Keratinocyte (primary cell): Measurements from ENCODE around the gene HEATR3. TPM values are rescaled to one million over a fixed set of nuclear protein-coding genes. Genes with fewer than 3 reads are reported as not detected.

ENCODE experiments used
- DNase-seq: peaks from one replicate; pipeline ENCODE4 v3.0.0-alpha.2; 2011; ENCODE audit warnings: low read depth, missing footprints, low spot score
- FAIRE-seq: peaks from 2 replicates; lab custom pipeline; 2011; peaks lifted over from hg19 to GRCh38; lab: Jason Lieb, UNC
- H2AFZ ChIP-seq: 2 replicates; pipeline ENCODE4 v1.6.0; 2012; ENCODE audit warnings: low read length, control low read depth, inconsistent platforms; ENCODE audit not compliant: control insufficient read depth
- H3K27ac ChIP-seq: 2 replicates; pipeline ENCODE4 v1.5.1; 2011; ENCODE audit warnings: low read length; ENCODE audit not compliant: control insufficient read depth, insufficient read depth
- H3K27me3 ChIP-seq: 3 replicates; pipeline ENCODE4 v1.6.0; 2011; ENCODE audit warnings: low read length; ENCODE audit not compliant: control insufficient read depth, insufficient read depth; ENCODE audit errors: extremely low read depth
- H3K36me3 ChIP-seq, 2 experiments: 2 replicates in 1 of 2; 3 replicates in 1 of 2; pipeline ENCODE4 v1.5.1; 2011; ENCODE audit warnings: low read length in 2 of 2, mild to moderate bottlenecking in 1 of 2; ENCODE audit not compliant: control insufficient read depth in 2 of 2, insufficient read depth in 2 of 2; ENCODE audit errors: extremely low read depth in 1 of 2
- H3K4me1 ChIP-seq: 3 replicates; pipeline ENCODE4 v1.5.1; 2011; ENCODE audit warnings: low read length; ENCODE audit not compliant: control insufficient read depth, insufficient read depth; ENCODE audit errors: extremely low read depth
- H3K4me2 ChIP-seq: 3 replicates; pipeline ENCODE4 v1.6.0; 2011; ENCODE audit warnings: low read depth, low read length; ENCODE audit not compliant: control insufficient read depth, insufficient read depth; ENCODE audit errors: extremely low read depth
- H3K4me3 ChIP-seq, 3 experiments: fragments of 200-600 bp in 1 of 3; sonication (generic) in 1 of 3; 2 replicates in 2 of 3; 3 replicates in 1 of 3; pipeline ENCODE4 v1.5.1; 2011 to 2016; ENCODE audit warnings: low read length in 3 of 3, mild to moderate bottlenecking in 3 of 3, control low read depth in 2 of 3, inconsistent platforms in 1 of 3, low read depth in 1 of 3, mixed read lengths in 1 of 3, mixed run types in 1 of 3, moderate library complexity in 1 of 3; ENCODE audit not compliant: control insufficient read depth in 2 of 3, insufficient read depth in 2 of 3; ENCODE audit errors: extremely low read depth in 1 of 3
- H3K79me2 ChIP-seq: 2 replicates; pipeline ENCODE4 v1.6.0; 2012; ENCODE audit warnings: low read length; ENCODE audit not compliant: control insufficient read depth, insufficient read depth
- H3K9ac ChIP-seq: 3 replicates; pipeline ENCODE4 v1.6.0; 2011; ENCODE audit warnings: low read length; ENCODE audit not compliant: control insufficient read depth, insufficient read depth; ENCODE audit errors: extremely low read depth
- H3K9me1 ChIP-seq: 3 replicates; pipeline ENCODE4 v1.6.0; 2011; ENCODE audit warnings: low read length; ENCODE audit not compliant: control insufficient read depth, insufficient read depth; ENCODE audit errors: extremely low read depth
- H3K9me3 ChIP-seq: 2 replicates; pipeline ENCODE4 v1.5.1; 2012; ENCODE audit warnings: low read depth, low read length; ENCODE audit not compliant: control insufficient read depth
- H4K20me1 ChIP-seq: 3 replicates; pipeline ENCODE4 v1.6.0; 2011; ENCODE audit warnings: low read length; ENCODE audit not compliant: control insufficient read depth, insufficient read depth; ENCODE audit errors: extremely low read depth
- CTCF ChIP-seq, 3 experiments: IDR thresholded peaks in 1 of 3; conservative IDR thresholded peaks in 1 of 3; optimal IDR thresholded peaks in 1 of 3; 2 replicates in 2 of 3; 3 replicates in 1 of 3; pipeline versions ENCODE3 to v1.5.1; 2011; ENCODE audit warnings: low read length in 3 of 3, mild to moderate bottlenecking in 3 of 3, moderate library complexity in 2 of 3, control low read depth in 1 of 3, inconsistent platforms in 1 of 3; ENCODE audit not compliant: insufficient read depth in 2 of 3; ENCODE audit errors: extremely low read depth in 1 of 3
- EZH2 ChIP-seq: IDR thresholded peaks from one replicate; pipeline ENCODE4 v1.6.1; 2012; ENCODE audit warnings: inconsistent platforms, mild to moderate bottlenecking, low read length, moderate library complexity
- dilution Hi-C: fragments of 300-500 bp; cut with MboI; formaldehyde crosslinking; loops from one replicate; pipeline ENCODE4 v1.7.0; 2020; ENCODE audit warnings: low sequenced_read_pairs; ENCODE audit not compliant: extremely low pct_ligation_motif_present
- polyA plus RNA-seq, 5 experiments: library from polyadenylated mRNA; depleted of rRNA in 3 of 5; stranded (reverse) in 3 of 5; stranded (forward) in 1 of 5; unstranded in 1 of 5; fragments of >200 nt; gene quantifications; 1 replicate in 1 of 5; 2 replicates in 3 of 5; 3 replicates in 1 of 5; pipeline versions ENCODE4 v1.2.1 to v1.2.3, GENCODE V29; 2011 to 2012; ENCODE audit warnings: missing spikeins in 2 of 5, low read depth in 1 of 5, low replicate concordance in 1 of 5

Gene HEATR3
- polyA plus RNA-seq, 1 donor (not counting 4 experiments of a cell fraction or from before 2014, with no cell fraction given): 27.2 TPM

DNA sequence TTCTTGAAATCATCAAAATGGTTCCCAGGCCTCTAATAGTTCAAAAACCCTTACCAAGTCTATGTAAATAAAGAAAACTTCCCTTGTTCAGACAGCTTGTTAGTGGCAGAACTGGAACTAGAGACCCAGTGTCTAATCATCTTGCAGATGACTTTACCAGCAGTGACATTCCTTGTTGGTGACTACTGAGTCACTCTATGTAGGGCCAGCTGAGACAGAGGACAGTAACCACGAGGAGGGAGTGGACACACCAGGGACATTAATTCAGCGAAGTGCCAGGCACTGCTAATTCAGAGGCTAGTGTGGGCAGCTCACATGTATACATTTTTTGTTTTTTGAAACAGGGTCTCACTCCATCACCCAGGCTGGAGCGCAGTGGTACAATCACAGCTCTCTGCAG, 6.1 kb upstream of the HEATR3 start:
- Histone ChIP-seq H3K4me1 (no peaks in the 10 kb centered on the region), H3K9ac (no peak overlapping the region), H3K27ac (no peak overlapping the region), H3K79me2 (no peaks in the 10 kb centered on the region), H3K36me3 (no peaks in the 10 kb centered on the region), H4K20me1 (no peaks in the 10 kb centered on the region), H3K4me2 (no peak overlapping the region), H3K4me3 (no peak overlapping the region), H3K27me3 (no peaks in the 10 kb centered on the region), H3K9me1 (no peaks in the 10 kb centered on the region), H2AFZ (no peak overlapping the region), H3K9me3 (no peaks in the 10 kb centered on the region)
- TF ChIP-seq CTCF (optimal IDR thresholded peaks at IDR 0.05 in 1 of 3, IDR thresholded peaks at IDR 0.05 in 1 of 3, conservative IDR thresholded peaks at IDR 0.05 in 1 of 3; ENCODE audit: extremely low read depth in 1 of 3, insufficient read depth in 2 of 3, low read length in 3 of 3) (no peak), EZH2 (no peak)
- FAIRE-seq: no peak
- dilution Hi-C loops: no loop called here
- no peak for DNase-seq

DNA sequence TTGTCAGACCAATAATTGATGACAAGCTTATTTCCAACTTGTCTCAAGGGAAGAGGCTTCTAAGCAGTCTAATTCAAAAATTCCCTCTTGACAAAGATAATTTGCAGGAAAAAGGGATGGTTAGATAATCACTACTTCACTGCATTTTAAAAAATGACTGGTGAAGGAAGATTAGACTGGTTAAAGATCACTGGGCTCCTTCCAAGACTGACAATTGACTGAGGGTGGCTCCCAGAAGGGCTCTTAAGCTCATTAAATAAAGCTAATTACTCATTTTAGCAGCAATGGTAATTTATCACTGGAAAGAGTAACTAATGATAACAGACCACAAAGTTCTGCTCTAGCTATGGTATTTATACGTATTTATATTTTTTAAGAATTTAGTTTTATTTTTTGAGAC, 4.4 kb upstream of the HEATR3 start:
- Histone ChIP-seq H3K4me2 (no peak overlapping the region), H3K9me3 (no peaks in the 10 kb centered on the region), H3K27me3 (no peaks in the 10 kb centered on the region), H3K9me1 (no peaks in the 10 kb centered on the region), H3K36me3 (no peaks in the 10 kb centered on the region), H3K4me1 (no peaks in the 10 kb centered on the region), H4K20me1 (no peaks in the 10 kb centered on the region), H3K9ac (no peak overlapping the region), H3K27ac (no peak overlapping the region), H3K4me3 (no peak overlapping the region), H3K79me2 (peaks cover under 1% of the 10 kb centered on the region), H2AFZ (no peak overlapping the region)
- DNase-seq (no peak), FAIRE-seq (no peak)
- no peak for TF ChIP-seq CTCF (optimal IDR thresholded peaks at IDR 0.05 in 1 of 3, IDR thresholded peaks at IDR 0.05 in 1 of 3, conservative IDR thresholded peaks at IDR 0.05 in 1 of 3; ENCODE audit: extremely low read depth in 1 of 3, insufficient read depth in 2 of 3, low read length in 3 of 3)
- TF ChIP-seq EZH2: no peak
- dilution Hi-C loops: no loop called here
